SU-DHL-6 (cell line): ENCODE data around the gene NUDT13.

Source experiments
- H2AFZ ChIP-seq: fragments of 200-600 bp; sonication (generic); 2 replicates; pipeline ENCODE4 v1.6.1; 2014; ENCODE audit warnings: low read depth, mild to moderate bottlenecking, moderate library complexity, mixed read lengths, antibody characterized with exemption, low read length; ENCODE audit not compliant: severe bottlenecking
- H3F3A ChIP-seq: fragments of 200-600 bp; shearing (Covaris generic); 2 replicates; pipeline ENCODE4 v1.6.0; 2016; ENCODE audit warnings: antibody characterized with exemption, mild to moderate bottlenecking; ENCODE audit not compliant: insufficient read depth
- H3K27ac ChIP-seq: fragments of 200-600 bp; sonication (generic); 2 replicates; pipeline ENCODE4 v1.5.1; 2016; ENCODE audit warnings: low read depth, mild to moderate bottlenecking, low read length, moderate library complexity, mixed read lengths
- H3K27me3 ChIP-seq: fragments of 200-600 bp; sonication (generic), shearing (Covaris generic); 2 replicates; pipeline ENCODE4 v1.6.0; 2014; ENCODE audit warnings: mild to moderate bottlenecking, low read length
- H3K36me3 ChIP-seq: fragments of 200-600 bp; sonication (generic); 2 replicates; pipeline ENCODE4 v1.6.1; 2014; ENCODE audit warnings: mild to moderate bottlenecking, low read length, mixed read lengths
- H3K4me2 ChIP-seq: fragments of 300-600, 200-600 bp; shearing (Covaris generic), sonication (generic); 2 replicates; pipeline ENCODE4 v1.6.0; 2014; ENCODE audit warnings: low read length, low read depth, mild to moderate bottlenecking; ENCODE audit not compliant: poor library complexity, severe bottlenecking
- H3K4me3 ChIP-seq: fragments of 200-600 bp; sonication (generic); 2 replicates; pipeline ENCODE4 v1.5.1; 2014; ENCODE audit warnings: antibody characterized with exemption, low read length, mild to moderate bottlenecking, mixed read lengths; ENCODE audit not compliant: insufficient read depth, poor library complexity, severe bottlenecking
- H3K79me2 ChIP-seq: fragments of 200-600 bp; sonication (generic); 2 replicates; pipeline ENCODE4 v1.6.1; 2014; ENCODE audit warnings: mild to moderate bottlenecking, low read length, moderate library complexity; ENCODE audit not compliant: insufficient read depth
- H3K9ac ChIP-seq: fragments of 200-600 bp; sonication (generic); 2 replicates; pipeline ENCODE4 v1.7.0; 2014; ENCODE audit warnings: mild to moderate bottlenecking, low read length
- H3K9me2 ChIP-seq: fragments of 200-600 bp; sonication (generic); replicated peaks from 2 replicates; pipeline ENCODE4 v1.6.1; 2014; ENCODE audit warnings: low read length; ENCODE audit not compliant: insufficient read depth
- H3K9me3 ChIP-seq: fragments of 200-600 bp; sonication (generic); 2 replicates; pipeline ENCODE4 v1.6.1; 2014; ENCODE audit warnings: low read length, mixed read lengths; ENCODE audit not compliant: insufficient read depth
- H4K20me1 ChIP-seq: fragments of 200-600 bp; sonication (generic); 2 replicates; pipeline ENCODE4 v1.6.1; 2014; ENCODE audit warnings: low read depth, mild to moderate bottlenecking, antibody characterized with exemption, low read length, moderate library complexity, mixed read lengths
- CTCF ChIP-seq: fragments of 200-600 bp; sonication (generic); IDR thresholded peaks from one replicate; pipeline ENCODE4 v1.5.1; 2017; ENCODE audit warnings: antibody characterized with exemption, mild to moderate bottlenecking, low read length, moderate library complexity; ENCODE audit not compliant: insufficient read depth, poor library complexity, severe bottlenecking
- EZH2phosphoT487 ChIP-seq: fragments of 200-600 bp; sonication (generic), shearing (Covaris generic); conservative IDR thresholded peaks from 2 replicates; pipeline ENCODE4 v1.6.1; 2018; ENCODE audit warnings: mild to moderate bottlenecking, antibody characterized with exemption, low read length, moderate library complexity, mixed read lengths

The NUDT13 gene

GRCh38 chr10:73131301-73131700 lies 21.0 kb downstream of the NUDT13 start:
- Histone ChIP-seq H3K9ac (no peak overlapping the region), H3K27ac (no peak overlapping the region)
- TF ChIP-seq EZH2phosphoT487 (no peak), CTCF (no peak)

DNA sequence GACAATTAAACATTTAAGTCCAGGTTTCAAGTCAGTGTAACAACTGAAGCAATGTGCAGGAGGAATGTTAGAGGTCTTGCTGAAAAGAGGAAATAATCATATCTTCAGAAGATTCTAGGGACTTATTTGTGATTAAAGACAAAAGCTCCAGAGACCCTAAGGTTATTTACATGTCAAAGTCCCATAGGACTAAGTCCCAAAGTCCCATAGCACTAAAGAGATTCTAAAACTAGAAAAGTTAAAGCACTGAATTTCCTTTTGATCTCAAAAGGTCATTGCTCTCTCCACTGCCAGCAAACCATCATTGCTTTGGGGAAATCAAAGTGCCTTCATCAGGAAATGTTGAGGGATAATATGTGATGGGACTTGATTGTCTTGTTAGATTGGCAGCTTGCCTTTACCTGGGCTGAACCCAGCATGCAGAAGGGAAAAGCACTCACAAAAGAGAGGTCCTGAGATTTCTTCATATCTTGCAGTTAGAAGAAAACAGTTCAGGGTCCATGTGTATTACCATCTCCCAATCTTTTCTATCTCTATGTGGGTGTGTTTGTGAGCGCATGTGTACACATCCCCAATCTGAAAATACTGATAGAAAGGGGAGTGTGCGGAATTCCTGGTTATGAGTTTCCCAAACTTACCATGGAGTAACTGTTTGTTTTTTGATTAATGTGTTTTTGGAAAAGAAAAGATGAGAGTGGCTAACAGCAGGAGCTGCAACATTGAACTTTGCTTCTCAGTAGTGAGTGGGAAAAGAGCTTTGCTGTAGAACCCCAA lies 21.8 kb downstream of the NUDT13 start:
- Histone ChIP-seq H3K9me3 (no peaks in the 10 kb centered on the region), H3K36me3 (peaks cover 50% of the 10 kb centered on the region; the same call in 1 of the 2 replicates), H3K9ac (no peak overlapping the region), H3K4me3 (no peak overlapping the region), H3K9me2 (no peaks in the 10 kb centered on the region), H3K79me2 (no peaks in the 10 kb centered on the region), H2AFZ (no peak overlapping the region), H3K27ac (no peak overlapping the region), H4K20me1 (no peaks in the 10 kb centered on the region), H3K27me3 (no peaks in the 10 kb centered on the region), H3K4me2 (no peak overlapping the region), H3F3A (no peaks in the 10 kb centered on the region)
- TF ChIP-seq EZH2phosphoT487: no peak
- no peak for TF ChIP-seq CTCF

More at GRCh38 chr10:73131301-73131700, 21.0 kb downstream of the NUDT13 start:
- Histone ChIP-seq H3K4me2 (no peak overlapping the region), H3F3A (no peaks in the 10 kb centered on the region), H2AFZ (no peak overlapping the region), H3K27me3 (no peaks in the 10 kb centered on the region), H3K36me3 (peaks cover 47% of the 10 kb centered on the region; the same call in 1 of the 2 replicates), H3K9me2 (no peaks in the 10 kb centered on the region), H3K9me3 (no peaks in the 10 kb centered on the region), H3K79me2 (no peaks in the 10 kb centered on the region), H4K20me1 (no peaks in the 10 kb centered on the region), H3K4me3 (no peak overlapping the region)

- peaks cover 60% of the 10 kb centered on the region for H3K36me3 ChIP-seq
- H3K9ac ChIP-seq: no peak overlapping the region
- no peak overlapping the region for H3K27ac ChIP-seq
- H2AFZ ChIP-seq: no peak overlapping the region
- no peak overlapping the region for H3K4me2 ChIP-seq
- H3K79me2 ChIP-seq: no peaks in the 10 kb centered on the region
- no peaks in the 10 kb centered on the region for H3K27me3 ChIP-seq
- H4K20me1 ChIP-seq: no peaks in the 10 kb centered on the region
- no peaks in the 10 kb centered on the region for H3K9me2 ChIP-seq
- H3F3A ChIP-seq: no peaks in the 10 kb centered on the region
- H3K4me3 ChIP-seq: no peak overlapping the region
- TF ChIP-seq CTCF (no peak), EZH2phosphoT487 (no peak)
- no peaks in the 10 kb centered on the region for H3K9me3 ChIP-seq
These were observed 24.5 kb downstream of the NUDT13 start for GRCh38 chr10:73134727-73135126.
